Choroid plexus epithelial cell (primary cell): ENCODE measurements around the gene TMC4.
A peak's percentile ranks its signal among the peaks of the same experiment; 100 is the strongest.

ENCODE experiments used
- DNase-seq: peaks from one replicate; pipeline ENCODE4 v3.0.0-alpha.2; 2010; ENCODE audit warnings: low read depth
- H3K4me3 ChIP-seq: 2 replicates; pipeline ENCODE4 v1.5.1; 2011; ENCODE audit warnings: low read depth, mild to moderate bottlenecking, control low read depth, low read length, moderate library complexity
- CTCF ChIP-seq: conservative IDR thresholded peaks from 2 replicates; pipeline ENCODE4 v1.5.1; 2011; ENCODE audit warnings: low read depth, mild to moderate bottlenecking, control low read depth, inconsistent platforms, low read length, moderate library complexity

Gene TMC4

GRCh38 chr19:54141356-54141755 is 31.6 kb downstream of the TMC4 start:
- TF ChIP-seq CTCF, result no peak
- DNase-seq, result no peak

GRCh38 chr19:54138489-54139256 is 34.3 kb downstream of the TMC4 start:
- TF ChIP-seq CTCF, result no peak
- peak overlapping the region; percentile 86 for H3K4me3 ChIP-seq
- no peak for DNase-seq

More at GRCh38 chr19:54141356-54141755, 31.6 kb downstream of the TMC4 start:
- no peak overlapping the region for H3K4me3 ChIP-seq

GRCh38 chr19:54137699-54138488 is 35.1 kb downstream of the TMC4 start, which contains the start of gene CNOT3:
TSS of gene CNOT3 (plus strand) at chr19:54137762. CDS start at chr19:54142979, 5,217 bp downstream.
- no peak for DNase-seq
- no peak for TF ChIP-seq CTCF
- H3K4me3 ChIP-seq, result peak within 1 kb of the TSS; percentile 86

DNA sequence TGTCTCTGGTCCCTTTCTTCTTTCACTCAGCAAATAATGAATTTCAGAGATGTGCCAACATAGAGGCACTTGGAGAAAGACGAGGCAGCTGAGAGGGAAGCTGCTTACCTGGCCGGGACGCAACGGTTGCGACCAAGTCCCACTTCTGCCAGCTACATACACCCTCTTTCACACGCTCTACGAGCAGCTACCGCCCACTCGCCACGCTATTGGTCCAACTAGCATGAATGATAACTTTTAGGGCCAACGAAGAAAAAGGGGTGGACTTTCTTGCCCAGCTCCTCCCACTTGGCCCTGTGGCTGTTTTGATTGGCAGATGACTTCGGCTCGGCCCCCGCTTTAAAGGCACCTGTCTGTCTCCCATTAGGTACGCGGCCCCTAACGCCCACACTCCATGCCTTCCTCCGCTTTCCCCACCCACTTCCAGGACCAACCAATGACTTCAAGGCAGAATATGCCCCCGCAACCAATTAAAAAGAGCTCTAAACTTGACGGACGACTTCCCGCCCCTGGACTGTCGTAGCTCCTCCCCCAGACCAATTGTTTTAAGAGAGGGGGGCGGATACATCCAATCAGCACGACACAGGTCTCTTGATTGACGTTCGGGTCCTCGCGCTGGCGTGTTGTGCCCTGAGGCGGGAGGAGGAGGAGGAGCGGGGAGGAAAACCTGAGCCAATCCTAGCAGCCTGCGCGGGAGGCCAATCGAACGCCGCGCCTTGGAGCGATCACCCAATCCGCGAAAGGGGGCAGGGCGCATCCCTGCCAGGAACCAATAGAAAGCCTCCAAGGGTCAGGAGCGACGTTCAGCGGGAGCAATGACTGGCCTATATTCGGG is 35.9 kb downstream of the TMC4 start:
- TF ChIP-seq CTCF, result no peak
- H3K4me3 ChIP-seq, result peak overlapping the region; percentile 86
- DNase-seq, result peak; percentile 100

DNA sequence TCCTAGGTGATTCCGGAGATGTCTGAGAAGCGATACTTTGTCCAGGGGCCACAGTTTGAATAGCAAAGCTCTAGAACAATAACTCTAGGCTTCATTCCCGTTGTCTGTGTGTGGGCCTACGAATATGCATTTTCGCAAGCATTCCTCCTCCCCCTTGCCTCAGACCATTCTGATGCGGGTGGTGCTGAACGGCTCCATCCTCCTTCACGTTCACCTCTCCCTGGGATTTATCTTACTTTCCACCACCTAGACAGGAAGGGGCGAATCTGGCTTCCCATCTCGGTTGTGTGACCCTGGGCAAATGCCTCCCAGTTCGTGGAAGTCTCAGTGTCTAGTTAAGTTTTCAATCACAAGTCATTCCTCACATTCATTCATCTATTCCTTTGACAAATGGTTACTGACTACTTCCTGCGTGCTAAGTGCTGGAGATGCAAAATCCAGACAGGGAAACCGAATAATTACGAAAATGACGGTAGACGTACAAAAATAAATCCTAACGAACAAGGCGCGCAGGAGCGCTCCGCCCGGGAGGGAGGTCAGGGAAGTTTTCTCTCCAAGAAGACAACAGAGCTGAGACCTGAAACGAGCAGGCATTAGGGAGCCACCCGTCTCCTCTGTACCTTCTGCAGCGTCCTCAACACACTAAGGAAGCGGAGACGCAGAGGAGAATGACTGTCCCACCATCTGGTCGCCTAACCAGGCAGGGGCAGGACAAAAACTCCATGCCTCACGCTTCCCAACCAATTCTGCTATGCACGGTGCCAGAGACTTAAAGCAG is 36.7 kb downstream of the TMC4 start:
- H3K4me3 ChIP-seq, result peak overlapping the region; percentile 66
- DNase-seq, result no peak
- TF ChIP-seq CTCF, result no peak

GRCh38 chr19:54133957-54134590 is 38.9 kb downstream of the TMC4 start:
- no peak for TF ChIP-seq CTCF
- no peak for DNase-seq
- no peak overlapping the region for H3K4me3 ChIP-seq
